ENCODE measurements around the gene MYBBP1A. TPM values are rescaled to one million over a fixed set of nuclear protein-coding genes. Genes with fewer than 3 reads are reported as not detected.
"Not testable (repeated sequence)": the region's sequence is repeated elsewhere in the genome, so short reads cannot be mapped to it uniquely, and the experiment has no call there.

MYBBP1A gene, protein sequence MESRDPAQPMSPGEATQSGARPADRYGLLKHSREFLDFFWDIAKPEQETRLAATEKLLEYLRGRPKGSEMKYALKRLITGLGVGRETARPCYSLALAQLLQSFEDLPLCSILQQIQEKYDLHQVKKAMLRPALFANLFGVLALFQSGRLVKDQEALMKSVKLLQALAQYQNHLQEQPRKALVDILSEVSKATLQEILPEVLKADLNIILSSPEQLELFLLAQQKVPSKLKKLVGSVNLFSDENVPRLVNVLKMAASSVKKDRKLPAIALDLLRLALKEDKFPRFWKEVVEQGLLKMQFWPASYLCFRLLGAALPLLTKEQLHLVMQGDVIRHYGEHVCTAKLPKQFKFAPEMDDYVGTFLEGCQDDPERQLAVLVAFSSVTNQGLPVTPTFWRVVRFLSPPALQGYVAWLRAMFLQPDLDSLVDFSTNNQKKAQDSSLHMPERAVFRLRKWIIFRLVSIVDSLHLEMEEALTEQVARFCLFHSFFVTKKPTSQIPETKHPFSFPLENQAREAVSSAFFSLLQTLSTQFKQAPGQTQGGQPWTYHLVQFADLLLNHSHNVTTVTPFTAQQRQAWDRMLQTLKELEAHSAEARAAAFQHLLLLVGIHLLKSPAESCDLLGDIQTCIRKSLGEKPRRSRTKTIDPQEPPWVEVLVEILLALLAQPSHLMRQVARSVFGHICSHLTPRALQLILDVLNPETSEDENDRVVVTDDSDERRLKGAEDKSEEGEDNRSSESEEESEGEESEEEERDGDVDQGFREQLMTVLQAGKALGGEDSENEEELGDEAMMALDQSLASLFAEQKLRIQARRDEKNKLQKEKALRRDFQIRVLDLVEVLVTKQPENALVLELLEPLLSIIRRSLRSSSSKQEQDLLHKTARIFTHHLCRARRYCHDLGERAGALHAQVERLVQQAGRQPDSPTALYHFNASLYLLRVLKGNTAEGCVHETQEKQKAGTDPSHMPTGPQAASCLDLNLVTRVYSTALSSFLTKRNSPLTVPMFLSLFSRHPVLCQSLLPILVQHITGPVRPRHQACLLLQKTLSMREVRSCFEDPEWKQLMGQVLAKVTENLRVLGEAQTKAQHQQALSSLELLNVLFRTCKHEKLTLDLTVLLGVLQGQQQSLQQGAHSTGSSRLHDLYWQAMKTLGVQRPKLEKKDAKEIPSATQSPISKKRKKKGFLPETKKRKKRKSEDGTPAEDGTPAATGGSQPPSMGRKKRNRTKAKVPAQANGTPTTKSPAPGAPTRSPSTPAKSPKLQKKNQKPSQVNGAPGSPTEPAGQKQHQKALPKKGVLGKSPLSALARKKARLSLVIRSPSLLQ (N-terminal part only)
- 10 to 100 TPM; 42.5 to 60.2 (median 48.9) TPM for total RNA-seq

DNA sequence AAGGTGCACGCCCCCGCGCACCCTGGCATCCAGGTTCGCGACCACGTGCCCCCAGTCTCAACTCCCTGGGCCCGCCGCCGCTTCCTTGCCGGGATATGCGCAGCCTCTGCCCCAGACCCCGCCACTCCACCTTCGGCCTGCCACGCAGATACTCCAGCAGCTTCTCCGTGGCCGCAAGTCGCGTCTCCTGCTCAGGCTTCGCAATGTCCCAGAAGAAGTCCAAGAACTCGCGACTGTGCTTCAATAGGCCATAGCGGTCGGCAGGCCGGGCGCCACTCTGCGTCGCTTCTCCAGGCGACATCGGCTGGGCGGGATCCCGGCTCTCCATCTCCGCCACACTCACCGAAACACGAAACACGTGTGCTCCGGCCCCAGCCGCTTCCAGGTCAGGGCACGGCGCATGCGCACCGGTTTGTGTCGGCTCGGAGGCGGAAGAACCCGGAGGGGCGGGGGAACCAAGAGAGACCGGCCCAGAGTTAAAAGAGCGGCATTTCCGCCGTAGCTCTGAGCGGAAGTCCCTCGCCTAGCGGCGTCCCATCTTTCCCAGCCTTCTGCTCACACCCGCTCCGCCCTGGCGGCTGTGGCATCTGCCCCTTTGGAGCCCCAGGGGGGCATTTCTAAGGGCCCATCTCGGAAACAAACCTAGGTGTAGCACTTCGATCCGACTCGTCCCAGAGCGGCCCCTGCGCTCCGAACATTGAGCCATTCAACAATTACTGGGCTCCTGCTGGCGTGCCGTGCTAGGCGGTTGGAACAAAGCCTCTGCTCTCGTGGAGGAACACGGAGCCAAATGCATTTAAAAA lies at the start of gene MYBBP1A:
TSS of gene MYBBP1A (minus strand) at position 388 of the 803 bp plus-strand sequence. CDS start at position 328, 60 bp downstream.
- intact Hi-C loops (cut with DNase I; ENCODE audit: low total_unique reads) (loop anchor here (10.0 kb wide), 1 partner anchor 130 kb away; no protein-coding TSS in a partner anchor), in situ Hi-C loops (cut with MboI; ENCODE audit: low sequenced_read_pairs in 4 of 4) (loop anchor here in 2 of 4 donors (10.0 to 25.0 kb wide), 2 partner anchors 93 to 130 kb away; no protein-coding TSS in a partner anchor)
- no peaks in the 10 kb centered on the region for H3K9me3 ChIP-seq
- peaks cover 17 to 19% of the 10 kb centered on the region in 2 donors for H3K4me1 ChIP-seq
- DNase-seq (peak; percentile 95 to 96), ATAC-seq (peak; percentile 96 to 98)
- H3K27me3 ChIP-seq: no peaks in the 10 kb centered on the region
- H3K4me3 ChIP-seq: peak within 1 kb of the TSS; percentile 90 to 99 (median 97)
- H3K36me3 ChIP-seq: peaks cover 0 to 39% of the 10 kb centered on the region in 2 donors
- H3K27ac ChIP-seq: peak within 1 kb of the TSS; percentile 76 to 95 (median 87)
- peak; percentile 55 to 61 for TF ChIP-seq POLR2A (IDR thresholded peaks at IDR 0.05)
- TF ChIP-seq, protein P1, sequence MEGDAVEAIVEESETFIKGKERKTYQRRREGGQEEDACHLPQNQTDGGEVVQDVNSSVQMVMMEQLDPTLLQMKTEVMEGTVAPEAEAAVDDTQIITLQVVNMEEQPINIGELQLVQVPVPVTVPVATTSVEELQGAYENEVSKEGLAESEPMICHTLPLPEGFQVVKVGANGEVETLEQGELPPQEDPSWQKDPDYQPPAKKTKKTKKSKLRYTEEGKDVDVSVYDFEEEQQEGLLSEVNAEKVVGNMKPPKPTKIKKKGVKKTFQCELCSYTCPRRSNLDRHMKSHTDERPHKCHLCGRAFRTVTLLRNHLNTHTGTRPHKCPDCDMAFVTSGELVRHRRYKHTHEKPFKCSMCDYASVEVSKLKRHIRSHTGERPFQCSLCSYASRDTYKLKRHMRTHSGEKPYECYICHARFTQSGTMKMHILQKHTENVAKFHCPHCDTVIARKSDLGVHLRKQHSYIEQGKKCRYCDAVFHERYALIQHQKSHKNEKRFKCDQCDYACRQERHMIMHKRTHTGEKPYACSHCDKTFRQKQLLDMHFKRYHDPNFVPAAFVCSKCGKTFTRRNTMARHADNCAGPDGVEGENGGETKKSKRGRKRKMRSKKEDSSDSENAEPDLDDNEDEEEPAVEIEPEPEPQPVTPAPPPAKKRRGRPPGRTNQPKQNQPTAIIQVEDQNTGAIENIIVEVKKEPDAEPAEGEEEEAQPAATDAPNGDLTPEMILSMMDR (IDR thresholded peaks at IDR 0.05 in 4 of 5, conservative IDR thresholded peaks at IDR 0.05 in 1 of 5): peak in 3 of 5 experiments; percentile 25 to 32 (median 31)

DNA sequence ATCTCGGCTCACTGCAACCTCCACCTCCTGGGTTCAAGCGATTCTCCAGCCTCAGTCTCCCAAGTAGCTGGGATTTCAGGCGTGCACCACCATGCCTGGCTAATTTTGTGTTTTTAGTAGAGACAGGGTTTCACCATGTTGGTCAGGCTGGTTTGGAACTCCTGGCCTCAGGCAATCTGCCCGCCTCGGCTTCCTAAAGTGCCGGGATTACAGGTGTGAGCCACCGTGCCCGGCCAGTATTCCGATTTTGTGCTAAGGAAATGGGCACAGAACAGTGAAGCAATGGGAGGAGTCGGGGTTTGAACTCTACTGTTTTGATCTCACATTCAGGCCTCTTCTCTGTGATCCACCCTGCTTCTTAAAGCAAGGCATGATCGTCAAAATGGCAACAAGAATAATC lies 49.6 kb upstream of the MYBBP1A start:
- H3K4me3 ChIP-seq; intact Hi-C loops (cut with DNase I; ENCODE audit: low total_unique reads); DNase-seq: not testable (repeated sequence)

DNA sequence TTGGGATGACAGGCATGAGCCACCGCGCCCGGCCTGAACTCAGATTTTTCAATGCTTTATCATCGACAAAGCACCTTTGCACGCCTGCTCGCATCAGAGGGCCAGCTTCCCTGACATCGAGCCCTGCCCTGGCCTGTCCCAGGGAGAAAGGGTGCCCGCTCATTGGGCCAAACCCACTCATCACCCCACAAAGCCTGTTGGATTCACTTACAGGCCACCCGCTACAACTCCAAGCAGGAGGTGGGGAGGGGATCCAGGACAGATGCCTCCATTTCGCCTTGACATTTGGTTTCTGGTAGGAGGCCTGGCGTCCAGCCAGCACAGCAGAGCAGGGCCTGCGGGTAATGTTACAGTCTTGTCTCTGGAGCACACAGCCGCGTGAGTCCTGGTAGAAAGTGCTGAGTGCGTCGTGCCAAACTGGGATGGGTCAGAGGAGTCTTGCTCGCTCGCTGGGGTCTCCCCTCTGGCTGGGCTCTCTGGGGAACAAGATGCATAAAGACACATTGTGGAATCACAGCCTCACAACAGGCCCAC lies 49.0 kb upstream of the MYBBP1A start:
- DNase-seq (peak; percentile 88 to 97), ATAC-seq (peak; percentile 34 to 43)
- H3K4me1 ChIP-seq: peaks cover 90 to 94% of the 10 kb centered on the region in 2 donors
- TF ChIP-seq, protein P1 (IDR thresholded peaks at IDR 0.05 in 4 of 5, conservative IDR thresholded peaks at IDR 0.05 in 1 of 5): no peak
- TF ChIP-seq POLR2A (IDR thresholded peaks at IDR 0.05): peak; percentile 36 to 58
- H3K4me3 ChIP-seq: no peak overlapping the region
- H3K27me3 ChIP-seq: no peaks in the 10 kb centered on the region
- in situ Hi-C loops (cut with MboI; ENCODE audit: low sequenced_read_pairs in 4 of 4): no loop called here
- no peaks in the 10 kb centered on the region for H3K9me3 ChIP-seq
- peak overlapping the region; percentile 86 to 100 (median 94) for H3K27ac ChIP-seq
- H3K36me3 ChIP-seq: peaks cover 0 to 17% of the 10 kb centered on the region in 2 donors
- intact Hi-C loops (cut with DNase I; ENCODE audit: low total_unique reads): no loop called here

More for the DNA sequence above, 49.6 kb upstream of the MYBBP1A start:
- H3K9me3 ChIP-seq; in situ Hi-C loops (cut with MboI; ENCODE audit: low sequenced_read_pairs in 4 of 4); H3K27me3 ChIP-seq; ATAC-seq: not testable (repeated sequence)
- Histone ChIP-seq H3K36me3 (peaks cover 0 to 17% of the 10 kb centered on the region in 2 donors), H3K27ac (peak overlapping the region; percentile 86 to 100 (median 94)), H3K4me1 (peaks cover 90 to 94% of the 10 kb centered on the region in 2 donors)

DNA sequence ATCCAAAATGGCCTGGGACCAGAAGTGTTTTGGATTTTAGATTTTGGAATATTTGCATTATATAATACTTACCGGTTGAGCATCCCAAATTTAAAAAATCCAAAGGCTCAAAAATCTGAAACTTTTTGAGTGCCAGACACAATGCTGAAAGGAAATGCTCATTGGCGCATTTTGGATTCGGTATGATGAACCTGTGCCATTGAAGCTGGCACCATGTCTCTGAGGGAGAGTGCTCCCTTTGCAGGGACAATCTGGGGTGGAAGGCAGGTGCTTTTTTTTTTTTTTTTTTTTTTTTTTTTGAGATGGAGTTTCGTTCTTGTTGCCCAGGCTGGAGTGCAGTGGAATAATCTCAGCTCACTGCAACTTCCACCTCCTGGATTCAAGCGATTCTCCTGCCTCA lies 46.9 kb upstream of the MYBBP1A start:
- H3K36me3 ChIP-seq: peaks cover 0 to 22% of the 10 kb centered on the region in 2 donors
- H3K9me3 ChIP-seq: no peaks in the 10 kb centered on the region
- H3K4me1 ChIP-seq: peaks cover 91 to 94% of the 10 kb centered on the region in 2 donors
- in situ Hi-C loops (cut with MboI; ENCODE audit: low sequenced_read_pairs in 4 of 4): no loop called here
- DNase-seq (no peak), ATAC-seq (no peak)
- no peaks in the 10 kb centered on the region for H3K27me3 ChIP-seq
- peak overlapping the region; percentile 86 to 100 (median 94) for H3K27ac ChIP-seq
- intact Hi-C loops (cut with DNase I; ENCODE audit: low total_unique reads): no loop called here
- TF ChIP-seq, protein P1 (IDR thresholded peaks at IDR 0.05 in 4 of 5, conservative IDR thresholded peaks at IDR 0.05 in 1 of 5): no peak
- no peak for TF ChIP-seq POLR2A (IDR thresholded peaks at IDR 0.05)
- no peak overlapping the region for H3K4me3 ChIP-seq
